HepG2 (cell line): ENCODE measurements around the gene PKM. TPM values are rescaled to one million over a fixed set of nuclear protein-coding genes. Genes with fewer than 3 reads are reported as not detected.

ENCODE experiments used
- CEBPB ChIP-seq: IDR thresholded peaks from 2 replicates; pipeline ENCODE4 v1.6.1; 2011; ENCODE audit warnings: low read depth, low read length, improper control_type of control experiment, borderline replicate concordance
- CHD2 ChIP-seq: IDR thresholded peaks from 2 replicates; pipeline ENCODE4 v1.6.1; 2011; ENCODE audit warnings: low read depth, low read length, improper control_type of control experiment
- ETV6 ChIP-seq: sonication (generic); formaldehyde crosslinking; conservative IDR thresholded peaks from 2 replicates; pipeline ENCODE4 v1.4.0; 2020; ENCODE audit warnings: missing genetic modification reagents
- FIP1L1 ChIP-seq: fragments of 200-400 bp; formaldehyde crosslinking; IDR thresholded peaks from 2 replicates; pipeline ENCODE4 v1.6.1; 2018; ENCODE audit warnings: low read depth, mild to moderate bottlenecking, low read length, moderate library complexity, borderline replicate concordance; ENCODE audit not compliant: insufficient read depth
- HOXD1 ChIP-seq: sonication (generic); formaldehyde crosslinking; IDR thresholded peaks from 2 replicates; pipeline ENCODE4 v1.5.0; 2020; ENCODE audit warnings: missing genetic modification reagents
- ISX ChIP-seq: sonication (generic); formaldehyde crosslinking; conservative IDR thresholded peaks from 2 replicates; pipeline ENCODE4 v1.5.0; 2020; ENCODE audit warnings: missing genetic modification reagents
- KAT8 ChIP-seq: IDR thresholded peaks from 2 replicates; pipeline ENCODE4 v1.6.1; 2016; ENCODE audit warnings: missing genetic modification reagents, missing compliant biosample characterization
- KDM2A ChIP-seq: sonication (generic); formaldehyde crosslinking; IDR thresholded peaks from 2 replicates; pipeline ENCODE4 v1.4.0; 2020; ENCODE audit warnings: low read depth, missing genetic modification reagents, borderline replicate concordance
- KDM6A ChIP-seq: IDR thresholded peaks from 2 replicates; pipeline ENCODE4 v1.6.1; 2016; ENCODE audit warnings: low read depth
- NBN ChIP-seq: fragments of 450-650 bp; conservative IDR thresholded peaks from 2 replicates; pipeline ENCODE4 v1.6.1; 2017
- PAF1 ChIP-seq: IDR thresholded peaks from 2 replicates; pipeline ENCODE4 v1.6.1; 2016; ENCODE audit warnings: missing genetic modification reagents, missing compliant biosample characterization
- PAX8 ChIP-seq: sonication (generic); formaldehyde crosslinking; IDR thresholded peaks from 2 replicates; pipeline ENCODE4 v1.8.0; 2022; ENCODE audit warnings: mild to moderate bottlenecking, missing genetic modification reagents, borderline replicate concordance
- RAD51 ChIP-seq: fragments of 450-650 bp; IDR thresholded peaks from 2 replicates; pipeline ENCODE4 v1.6.1; 2016; ENCODE audit warnings: borderline replicate concordance
- STAG1 ChIP-seq: sonication (generic); formaldehyde crosslinking; IDR thresholded peaks from 2 replicates; pipeline ENCODE4 v1.4.0; 2020; ENCODE audit warnings: missing genetic modification reagents
- U2AF2 ChIP-seq: fragments of 200-400 bp; formaldehyde crosslinking; IDR thresholded peaks from 2 replicates; pipeline ENCODE4 v1.6.1; 2017; ENCODE audit warnings: low read depth, mild to moderate bottlenecking, low read length
- ZBTB26 ChIP-seq: IDR thresholded peaks from 2 replicates; pipeline ENCODE4 v1.6.1; 2016; ENCODE audit warnings: missing compliant biosample characterization, missing genetic modification reagents, borderline replicate concordance
- ZFP91 ChIP-seq: sonication (generic); formaldehyde crosslinking; IDR thresholded peaks from 2 replicates; pipeline ENCODE4 v1.9.0; 2022; ENCODE audit warnings: missing genetic modification reagents, mild to moderate bottlenecking, borderline replicate concordance
- ZNF3 ChIP-seq: IDR thresholded peaks from 2 replicates; pipeline ENCODE4 v1.7.0; 2017; ENCODE audit warnings: inconsistent platforms
- ZNF414 ChIP-seq: sonication (generic); formaldehyde crosslinking; IDR thresholded peaks from 2 replicates; pipeline ENCODE4 v1.5.0; 2020; ENCODE audit warnings: missing genetic modification reagents
- ZNF484 ChIP-seq: sonication (generic); formaldehyde crosslinking; IDR thresholded peaks from 2 replicates; pipeline ENCODE4 v1.5.1; 2020; ENCODE audit warnings: mild to moderate bottlenecking, low read depth, missing genetic modification reagents, borderline replicate concordance
- ZNF777 ChIP-seq: sonication (generic); formaldehyde crosslinking; IDR thresholded peaks from 2 replicates; pipeline ENCODE4 v1.4.0; 2020; ENCODE audit warnings: missing genetic modification reagents
- polyA plus RNA-seq, 8 experiments: library from polyadenylated mRNA; depleted of rRNA in 3 of 8; stranded (reverse) in 7 of 8; unstranded in 1 of 8; fragments of >200 nt; fragmentation: Illumina TruSeq in 4 of 8; extraction: Trizol in 4 of 8; gene quantifications; 2 replicates each; pipeline versions ENCODE4 v1.2.1 to v1.2.3, GENCODE V29; 2011 to 2016; ENCODE audit warnings: low read depth in 4 of 8, missing spikeins in 1 of 8, mixed read lengths in 1 of 8; ENCODE audit not compliant: insufficient read depth in 1 of 8
- total RNA-seq, 5 experiments: library from RNA; depleted of rRNA; stranded (reverse); fragments of >200 nt; fragmentation: Illumina TruSeq; extraction: Trizol; gene quantifications; 2 replicates each; pipeline ENCODE4 v1.2.3, GENCODE V29; 2016; ENCODE audit warnings: low read depth in 1 of 5
- TF ChIP-seq, protein P1 (sequence below): sonication (generic); formaldehyde crosslinking; conservative IDR thresholded peaks from 2 replicates; pipeline ENCODE4 v1.4.0; 2020; ENCODE audit warnings: missing genetic modification reagents
- TF ChIP-seq, protein P2 (sequence below): sonication (generic); formaldehyde crosslinking; IDR thresholded peaks from 2 replicates; pipeline ENCODE4 v1.9.0; 2022; ENCODE audit warnings: low read depth, missing genetic modification reagents

The PKM gene
- total and polyA plus RNA-seq, 2 of the 13 experiments (the other 11 are each of a cell fraction or from before 2014, with no cell fraction given) = 488 to 780 TPM

GRCh38 chr15:72197460-72198355, 33.3 kb downstream of the PKM start, which contains the start of gene GRAMD2A (continued):
- TF ChIP-seq ZNF484 = no peak
- no peak for TF ChIP-seq HOXD1 (CRISPR knock-in tag)
- no peak for TF ChIP-seq CHD2
- no peak for TF ChIP-seq U2AF2
- no peak for TF ChIP-seq NBN
- TF ChIP-seq ZNF414 = no peak
- no peak for TF ChIP-seq STAG1 (CRISPR knock-in tag)
- no peak for TF ChIP-seq RAD51
- no peak for TF ChIP-seq ETV6 (CRISPR knock-in tag)
- no peak for TF ChIP-seq PAF1 (CRISPR knock-in tag)
- TF ChIP-seq KDM2A (CRISPR knock-in tag) = peak; percentile 87
- TF ChIP-seq FIP1L1 = 0 out of 2 replicates have a peak, but pooled peaks have one; percentile 48
- TF ChIP-seq ZBTB26 = no peak
- TF ChIP-seq, protein P1, sequence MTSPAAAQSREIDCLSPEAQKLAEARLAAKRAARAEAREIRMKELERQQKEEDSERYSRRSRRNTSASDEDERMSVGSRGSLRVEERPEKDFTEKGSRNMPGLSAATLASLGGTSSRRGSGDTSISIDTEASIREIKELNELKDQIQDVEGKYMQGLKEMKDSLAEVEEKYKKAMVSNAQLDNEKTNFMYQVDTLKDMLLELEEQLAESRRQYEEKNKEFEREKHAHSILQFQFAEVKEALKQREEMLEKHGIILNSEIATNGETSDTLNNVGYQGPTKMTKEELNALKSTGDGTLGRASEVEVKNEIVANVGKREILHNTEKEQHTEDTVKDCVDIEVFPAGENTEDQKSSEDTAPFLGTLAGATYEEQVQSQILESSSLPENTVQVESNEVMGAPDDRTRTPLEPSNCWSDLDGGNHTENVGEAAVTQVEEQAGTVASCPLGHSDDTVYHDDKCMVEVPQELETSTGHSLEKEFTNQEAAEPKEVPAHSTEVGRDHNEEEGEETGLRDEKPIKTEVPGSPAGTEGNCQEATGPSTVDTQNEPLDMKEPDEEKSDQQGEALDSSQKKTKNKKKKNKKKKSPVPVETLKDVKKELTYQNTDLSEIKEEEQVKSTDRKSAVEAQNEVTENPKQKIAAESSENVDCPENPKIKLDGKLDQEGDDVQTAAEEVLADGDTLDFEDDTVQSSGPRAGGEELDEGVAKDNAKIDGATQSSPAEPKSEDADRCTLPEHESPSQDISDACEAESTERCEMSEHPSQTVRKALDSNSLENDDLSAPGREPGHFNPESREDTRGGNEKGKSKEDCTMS (CRISPR knock-in tag) = no peak
- no peak for TF ChIP-seq ISX (CRISPR knock-in tag)
- TF ChIP-seq PAX8 (CRISPR knock-in tag) = no peak
- no peak for TF ChIP-seq CEBPB
- no peak for TF ChIP-seq ZFP91 (CRISPR knock-in tag)
- no peak for TF ChIP-seq ZNF3 (CRISPR knock-in tag)
- no peak for TF ChIP-seq KAT8
- peak; percentile 94 for TF ChIP-seq ZNF777 (CRISPR knock-in tag)
- TF ChIP-seq KDM6A = no peak
- TF ChIP-seq, protein P2, sequence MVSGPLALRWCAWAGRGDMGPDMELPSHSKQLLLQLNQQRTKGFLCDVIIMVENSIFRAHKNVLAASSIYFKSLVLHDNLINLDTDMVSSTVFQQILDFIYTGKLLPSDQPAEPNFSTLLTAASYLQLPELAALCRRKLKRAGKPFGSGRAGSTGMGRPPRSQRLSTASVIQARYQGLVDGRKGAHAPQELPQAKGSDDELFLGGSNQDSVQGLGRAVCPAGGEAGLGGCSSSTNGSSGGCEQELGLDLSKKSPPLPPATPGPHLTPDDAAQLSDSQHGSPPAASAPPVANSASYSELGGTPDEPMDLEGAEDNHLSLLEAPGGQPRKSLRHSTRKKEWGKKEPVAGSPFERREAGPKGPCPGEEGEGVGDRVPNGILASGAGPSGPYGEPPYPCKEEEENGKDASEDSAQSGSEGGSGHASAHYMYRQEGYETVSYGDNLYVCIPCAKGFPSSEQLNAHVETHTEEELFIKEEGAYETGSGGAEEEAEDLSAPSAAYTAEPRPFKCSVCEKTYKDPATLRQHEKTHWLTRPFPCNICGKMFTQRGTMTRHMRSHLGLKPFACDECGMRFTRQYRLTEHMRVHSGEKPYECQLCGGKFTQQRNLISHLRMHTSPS (CRISPR knock-in tag) = no peak
